Measurements from ENCODE around the gene RABGAP1. TPM values are rescaled to one million over a fixed set of nuclear protein-coding genes. Genes with fewer than 3 reads are reported as not detected.

Gene RABGAP1
- total and polyA plus RNA-seq, 10 of the 15 experiments (the other 5 are each of a cell fraction or from before 2014, with no cell fraction given), result 2.6 to 31.6 (median 12.5) TPM

- peaks cover 80% of the 10 kb centered on the region for H3K79me2 ChIP-seq (ENCODE audit: control insufficient read depth, insufficient read depth, low read length)
- H3K4me1 ChIP-seq (ENCODE audit: control insufficient read depth, insufficient read depth, low read length), result peaks cover 15% of the 10 kb centered on the region; the same call in 1 of the 2 replicates
- FAIRE-seq (no peak), ATAC-seq (peak; percentile 30), DNase-seq (ENCODE audit: low read depth, low spot score) (no peak)
- TSS peak; percentile 22 for BruUV-seq (replicated peaks)
- peak overlapping the region; percentile 26; the same call in 1 of the 2 replicates for H3K4me2 ChIP-seq (ENCODE audit: control insufficient read depth, insufficient read depth)
- 88% methylated on average over 3 of the region's 3 CpGs for WGBS (ENCODE audit: insufficient coverage, insufficient replicate concordance, low lambda C conversion rate, missing lambda C conversion rate)
- no peak overlapping the region for H2AFZ ChIP-seq (ENCODE audit: control insufficient read depth, low read depth, low read length)
- in situ Hi-C loops (cut with MboI), result no loop called here
- peak overlapping the region; percentile 46; the same call in 1 of the 2 replicates for H3K27ac ChIP-seq (ENCODE audit: control insufficient read depth, insufficient read depth)
- H3K9ac ChIP-seq (ENCODE audit: control insufficient read depth, insufficient read depth, low read length), result no peak overlapping the region
- H3K4me3 ChIP-seq, result peak overlapping the region; percentile 14; the same call in 1 of the 2 replicates
- peaks cover 1% of the 10 kb centered on the region; the same call in 1 of the 3 replicates for H3K9me3 ChIP-seq (replicated peaks; ENCODE audit: control insufficient read depth, insufficient read depth, low read length)
- ChIA-PET CTCF (interaction anchor here (1.2 to 1.3 kb wide), 2 partner anchors 10 to 142 kb away, joined by 3 to 4 read pairs; no protein-coding TSS in a partner anchor), POLR2A (interaction anchor here (0.7 to 1.6 kb wide), 3 partner anchors 9 to 102 kb away, joined by 3 to 6 read pairs (median 3); partner anchors contain the start of gene RC3H2), SMC1A (ENCODE audit: uncharacterized antibody, unreplicated experiment) (interaction anchor here (0.7 to 1.5 kb wide), 3 partner anchors 19 to 38 kb away, joined by 3 read pairs; partner anchors contain the start of gene ZBTB26), RAD21 (ENCODE audit: unreplicated experiment) (interaction anchor here (1.5 to 1.9 kb wide), 2 partner anchors 19 to 41 kb away, joined by 4 to 6 read pairs; partner anchors contain the start of gene ZBTB26)
- no peaks in the 10 kb centered on the region for H3K27me3 ChIP-seq (replicated peaks in 1 of 2; ENCODE audit: control insufficient read depth in 2 of 2, insufficient read depth in 2 of 2, low read length in 1 of 2)
- TF ChIP-seq TBL1XR1 (IDR thresholded peaks at IDR 0.05; ENCODE audit: low read depth, low read length), result no peak
- intact Hi-C loops (cut with micrococcal nuclease; ENCODE audit: unreplicated experiment), result no loop called here
- no peaks in the 10 kb centered on the region for H3K36me3 ChIP-seq (ENCODE audit: control insufficient read depth in 2 of 2, insufficient read depth in 2 of 2, low read length in 1 of 2)
- H4K20me1 ChIP-seq (ENCODE audit: control insufficient read depth, insufficient read depth), result no peaks in the 10 kb centered on the region
Measured at GRCh38 chr9:122950263-122950662, 9.4 kb downstream of the RABGAP1 start.

- in situ Hi-C loops (cut with MboI), result no loop called here
- 23% methylated on average over 1 of the region's 1 CpG for WGBS (ENCODE audit: insufficient coverage, insufficient replicate concordance, low lambda C conversion rate, missing lambda C conversion rate)
- RAD21 ChIA-PET (ENCODE audit: unreplicated experiment), result interaction anchor here (1.0 to 1.9 kb wide), 3 partner anchors 10 to 40 kb away, joined by 4 to 6 read pairs (median 4); partner anchors contain the start of gene ZBTB26
- Histone ChIP-seq H3K4me3 (no peak overlapping the region), H4K20me1 (ENCODE audit: control insufficient read depth, insufficient read depth) (no peaks in the 10 kb centered on the region), H3K9ac (ENCODE audit: control insufficient read depth, insufficient read depth, low read length) (no peak overlapping the region), H3K79me2 (ENCODE audit: control insufficient read depth, insufficient read depth, low read length) (peaks cover 80% of the 10 kb centered on the region), H3K27me3 (replicated peaks in 1 of 2; ENCODE audit: control insufficient read depth in 2 of 2, insufficient read depth in 2 of 2, low read length in 1 of 2) (no peaks in the 10 kb centered on the region), H3K9me3 (replicated peaks; ENCODE audit: control insufficient read depth, insufficient read depth, low read length) (peaks cover 1% of the 10 kb centered on the region; the same call in 1 of the 3 replicates), H3K4me2 (ENCODE audit: control insufficient read depth, insufficient read depth) (peak overlapping the region; percentile 26), H2AFZ (ENCODE audit: control insufficient read depth, low read depth, low read length) (no peak overlapping the region), H3K36me3 (ENCODE audit: control insufficient read depth in 2 of 2, insufficient read depth in 2 of 2, low read length in 1 of 2) (no peaks in the 10 kb centered on the region), H3K27ac (ENCODE audit: control insufficient read depth, insufficient read depth) (peak overlapping the region; percentile 46; the same call in 1 of the 2 replicates), H3K4me1 (ENCODE audit: control insufficient read depth, insufficient read depth, low read length) (peaks cover 12% of the 10 kb centered on the region; the same call in 1 of the 2 replicates)
- intact Hi-C loops (cut with micrococcal nuclease; ENCODE audit: unreplicated experiment), result no loop called here
- SMC1A ChIA-PET (ENCODE audit: uncharacterized antibody, unreplicated experiment), result interaction anchor here (0.9 to 1.5 kb wide), 4 partner anchors 8 to 38 kb away, joined by 3 to 5 read pairs (median 4); partner anchors contain the start of genes RABGAP1 and ZBTB26
- FAIRE-seq (no peak), DNase-seq (ENCODE audit: low read depth, low spot score) (no peak), ATAC-seq (peak; percentile 63)
- no TSS peak for BruUV-seq (replicated peaks)
- POLR2A ChIA-PET, result interaction anchor here (0.6 to 1.6 kb wide), 5 partner anchors 8 to 118 kb away, joined by 3 to 6 read pairs (median 4); partner anchors contain the start of genes RABGAP1 and RC3H2
- CTCF ChIA-PET, result interaction anchor here (1.0 to 1.6 kb wide), 5 partner anchors 9 to 142 kb away, joined by 3 to 5 read pairs (median 4); no protein-coding TSS in a partner anchor
- no peak for TF ChIP-seq LARP7 (IDR thresholded peaks at IDR 0.05)
- peak; percentile 69; the same call in 1 of the 2 replicates for TF ChIP-seq MTA2 (IDR thresholded peaks at IDR 0.05; ENCODE audit: low read depth)
- no peak for TF ChIP-seq CEBPB (IDR thresholded peaks at IDR 0.05; ENCODE audit: borderline replicate concordance in 1 of 2, low read depth in 2 of 2, low read length in 2 of 2)
- no peak for TF ChIP-seq NRF1 (conservative IDR thresholded peaks at IDR 0.05; ENCODE audit: low read depth, low read length)
- 0 out of 4 replicates have a peak, but pooled peaks of 1 of the 2 experiments have one; percentile 15 for TF ChIP-seq EP300 (IDR thresholded peaks at IDR 0.05; ENCODE audit: borderline replicate concordance in 1 of 2, control insufficient read depth in 1 of 2, low read depth in 2 of 2, low read length in 2 of 2)
- no peak; a peak in 1 of 6 replicates for TF ChIP-seq CTCF (IDR thresholded peaks at IDR 0.05 in 2 of 3, conservative IDR thresholded peaks at IDR 0.05 in 1 of 3; ENCODE audit: control insufficient read depth in 2 of 3, extremely low read depth in 1 of 3, insufficient read depth in 1 of 3, low read depth in 3 of 3, low read length in 3 of 3)
- TF ChIP-seq MTA3 (IDR thresholded peaks at IDR 0.05; ENCODE audit: borderline replicate concordance, low read length), result no peak
- no peak for TF ChIP-seq CHD4 (IDR thresholded peaks at IDR 0.05)
- TF ChIP-seq BHLHE40 (IDR thresholded peaks at IDR 0.05; ENCODE audit: borderline replicate concordance in 1 of 2, low read depth in 2 of 2, low read length in 1 of 2), result peak in 1 of 2 experiments; percentile 17; a peak in 1 of 4 replicates
- TF ChIP-seq RBBP5 (conservative IDR thresholded peaks at IDR 0.05), result no peak
- no peak for TF ChIP-seq ZNF622 (IDR thresholded peaks at IDR 0.05)
Measured at GRCh38 chr9:122951056-122951455, 10.2 kb downstream of the RABGAP1 start.
